K562 (cell line): ENCODE results near the gene SLC39A5. TPM values are rescaled to one million over a fixed set of nuclear protein-coding genes. Genes with fewer than 3 reads are reported as not detected.
A peak's percentile ranks its signal among the peaks of the same experiment; 100 is the strongest.

Experiments
- CAMTA2 ChIP-seq: fragments of 250-450 bp; sonication (Bioruptor Pico); conservative IDR thresholded peaks from 2 replicates; pipeline ENCODE4 v1.5.1; 2022
- CHD2 ChIP-seq: IDR thresholded peaks from 2 replicates; pipeline ENCODE4 v1.6.1; 2011; ENCODE audit warnings: low read depth, low read length
- CHD4 ChIP-seq: fragments of 200-600 bp; sonication (generic); IDR thresholded peaks from 3 replicates; pipeline ENCODE4 v1.6.1; 2012; ENCODE audit warnings: low read depth, mild to moderate bottlenecking, mixed read lengths, low read length, inconsistent platforms; ENCODE audit not compliant: insufficient read depth, insufficient replicate concordance, poor library complexity, severe bottlenecking
- ELF1 ChIP-seq: fragments of 200-800 bp; sonication (Bioruptor generic); IDR thresholded peaks from 2 replicates; pipeline ENCODE4 v1.6.1; 2016; ENCODE audit warnings: missing genetic modification characterization, missing compliant biosample characterization
- ETV1 ChIP-seq: fragments of 450-650 bp; conservative IDR thresholded peaks from 2 replicates; pipeline ENCODE4 v1.6.1; 2016; ENCODE audit warnings: missing genetic modification characterization, control low read depth, low read depth, missing compliant biosample characterization
- FOSL1 ChIP-seq: fragments of 200-800 bp; sonication (Bioruptor generic); conservative IDR thresholded peaks from 2 replicates; pipeline ENCODE4 v1.6.1; 2016; ENCODE audit warnings: missing genetic modification characterization, missing compliant biosample characterization
- GATAD2A ChIP-seq: fragments of 450-650 bp; IDR thresholded peaks from 2 replicates; pipeline ENCODE4 v1.6.1; 2017
- KDM4B ChIP-seq, 2 experiments: fragments of 450-650 bp in 1 of 2; sonication (generic) in 1 of 2; IDR thresholded peaks; 2 replicates each; pipeline ENCODE4 v1.6.1; 2016 to 2017; ENCODE audit warnings: borderline replicate concordance in 2 of 2, antibody characterized with exemption in 1 of 2, low read depth in 1 of 2, mild to moderate bottlenecking in 1 of 2
- KLF10 ChIP-seq: fragments of 250-450 bp; sonication (Bioruptor Pico); IDR thresholded peaks from 2 replicates; pipeline ENCODE4 v1.6.1; 2021; ENCODE audit warnings: matching md5 sums
- MIER1 ChIP-seq: fragments of 450-650 bp; IDR thresholded peaks from 2 replicates; pipeline ENCODE4 v1.6.1; 2016; ENCODE audit warnings: antibody characterized with exemption, mild to moderate bottlenecking, low read depth
- NR2F6 ChIP-seq: fragments of 450-650 bp; formaldehyde crosslinking; IDR thresholded peaks from 2 replicates; pipeline ENCODE4 v1.4.0; 2020; ENCODE audit warnings: mild to moderate bottlenecking
- POLR2A ChIP-seq: fragments of 450-650 bp; conservative IDR thresholded peaks from 2 replicates; pipeline ENCODE4 v1.6.1; 2016
- RHOXF2B ChIP-seq: fragments of 250-450 bp; sonication (Bioruptor Pico); conservative IDR thresholded peaks from 2 replicates; pipeline ENCODE4 v1.5.1; 2021
- SMC3 ChIP-seq: conservative IDR thresholded peaks from 2 replicates; pipeline ENCODE4 v1.6.1; 2011; ENCODE audit warnings: low read depth, low read length, improper control_type of control experiment; ENCODE audit not compliant: insufficient read depth
- SRSF7 ChIP-seq: fragments of 200-400 bp; formaldehyde crosslinking; optimal IDR thresholded peaks from 2 replicates; pipeline ENCODE3; 2017; ENCODE audit warnings: mild to moderate bottlenecking, low read depth, low read length
- TAF7 ChIP-seq: fragments of 450-650 bp; IDR thresholded peaks from 2 replicates; pipeline ENCODE4 v1.6.1; 2016; ENCODE audit warnings: missing genetic modification characterization, missing compliant biosample characterization
- TAL1 ChIP-seq: fragments of 450-650 bp; IDR thresholded peaks from 2 replicates; pipeline ENCODE4 v1.6.1; 2016; ENCODE audit warnings: mild to moderate bottlenecking
- YBX1 ChIP-seq: fragments of 450-650 bp; IDR thresholded peaks from 2 replicates; pipeline ENCODE4 v1.7.1; 2016; ENCODE audit warnings: mild to moderate bottlenecking
- ZBTB40 ChIP-seq, 2 experiments: fragments of 450-650 bp in 1 of 2; sonication (generic) in 1 of 2; formaldehyde crosslinking in 1 of 2; IDR thresholded peaks; 2 replicates each; pipeline versions ENCODE4 v1.7.1 to v1.9.0; 2016 to 2022; ENCODE audit warnings: inconsistent platforms in 1 of 2, mild to moderate bottlenecking in 1 of 2, missing genetic modification reagents in 1 of 2
- ZKSCAN3 ChIP-seq: fragments of 250-450 bp; sonication (Bioruptor Pico); IDR thresholded peaks from 2 replicates; pipeline ENCODE4 v1.4.0; 2020
- ZNF24 ChIP-seq: fragments of 450-650 bp; IDR thresholded peaks from 2 replicates; pipeline ENCODE4 v1.6.1; 2016
- ZNF431 ChIP-seq: sonication (generic); formaldehyde crosslinking; IDR thresholded peaks from 2 replicates; pipeline ENCODE4 v1.8.0; 2022; ENCODE audit warnings: mild to moderate bottlenecking, missing genetic modification reagents
- ZNF696 ChIP-seq: fragments of 250-450 bp; sonication (Bioruptor Pico); conservative IDR thresholded peaks from 2 replicates; pipeline ENCODE4 v1.4.0; 2020; ENCODE audit warnings: mild to moderate bottlenecking, moderate library complexity
- polyA plus RNA-seq, 8 experiments: library from polyadenylated mRNA; depleted of rRNA in 4 of 8; stranded (reverse) in 5 of 8; unstranded in 3 of 8; fragments of >200 nt; fragmentation: Nextera tagmentation in 2 of 8; fragmentation: Illumina TruSeq in 1 of 8; extraction: Ambion mirVana in 2 of 8; extraction: Trizol in 1 of 8; gene quantifications; 2 replicates each; pipeline versions ENCODE4 v1.2.1 to v1.2.3, GENCODE V29; 2011 to 2014; ENCODE audit warnings: inconsistent platforms in 1 of 8, missing spikeins in 1 of 8
- total RNA-seq, 7 experiments: library from RNA; depleted of rRNA in 6 of 7; stranded (reverse); fragments of >200 nt in 6 of 7; fragmentation: Illumina TruSeq in 2 of 7; extraction: Trizol in 2 of 7; gene quantifications; 2 replicates each; pipeline versions ENCODE4 v1.2.1 to v1.2.3, GENCODE V29; 2011 to 2021; ENCODE audit warnings: low replicate concordance in 1 of 7

SLC39A5 gene
- total and polyA plus RNA-seq, 9 of the 15 experiments (the other 6 are each of a cell fraction or from before 2014, with no cell fraction given), result 0.08 to 0.10 TPM; not detected in 7

DNA sequence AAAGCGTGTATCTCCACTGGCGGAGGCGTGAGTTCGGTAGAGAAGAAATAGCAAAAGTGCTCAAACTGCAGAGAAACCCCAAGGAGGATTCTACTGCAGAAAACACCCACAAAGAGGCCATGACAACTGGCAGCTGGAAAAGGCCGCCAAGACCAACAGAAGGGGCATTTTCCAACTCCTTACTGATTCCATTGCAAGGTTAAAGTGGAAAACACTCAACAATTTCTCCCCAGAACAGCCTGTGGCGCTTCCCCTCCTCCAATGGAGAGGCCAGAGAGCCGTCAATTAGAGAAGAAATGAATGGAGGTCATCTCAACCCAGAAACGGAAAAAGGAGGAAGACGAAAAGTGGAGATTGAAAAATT is 29.0 kb downstream of the SLC39A5 start (continued):
- no peak for TF ChIP-seq ZBTB40 (IDR thresholded peaks at IDR 0.05)
- TF ChIP-seq ZBTB40 (CRISPR knock-in tag; IDR thresholded peaks at IDR 0.05), result no peak
- 0 out of 2 replicates have a peak, but pooled peaks have one; percentile 4 for TF ChIP-seq POLR2A
- 0 out of 2 replicates have a peak, but pooled peaks have one; percentile 2 for TF ChIP-seq FOSL1 (tag)
- TF ChIP-seq KLF10 (CRISPR knock-in tag), result no peak
- TF ChIP-seq SMC3, result no peak
- no peak for TF ChIP-seq RHOXF2B (CRISPR knock-in tag)
- no peak for TF ChIP-seq ZNF696
- TF ChIP-seq YBX1, result no peak
- TF ChIP-seq CHD4, result no peak
- TF ChIP-seq TAF7 (tag), result no peak
- no peak for TF ChIP-seq ELF1 (tag)
- TF ChIP-seq ETV1 (tag), result no peak
- TF ChIP-seq KDM4B (IDR thresholded peaks at IDR 0.05; ENCODE audit: borderline replicate concordance in 2 of 2, low read depth in 1 of 2), result no peak
- no peak for TF ChIP-seq GATAD2A
- TF ChIP-seq ZNF431 (CRISPR knock-in tag), result no peak
- no peak for TF ChIP-seq MIER1
- TF ChIP-seq SRSF7, result no peak
- TF ChIP-seq ZKSCAN3, result no peak
- TF ChIP-seq CAMTA2 (CRISPR knock-in tag), result no peak
- TF ChIP-seq CHD2, result no peak
- no peak for TF ChIP-seq NR2F6
- TF ChIP-seq TAL1, result no peak
- TF ChIP-seq ZNF24, result peak; percentile 22; the same call in 1 of the 2 replicates
